ENCODE data around the gene ELAPOR2. TPM values are rescaled to one million over a fixed set of nuclear protein-coding genes. Genes with fewer than 3 reads are reported as not detected.
"Not testable (repeated sequence)": the region's sequence is repeated elsewhere in the genome, so short reads cannot be mapped to it uniquely, and the experiment has no call there.

ELAPOR2 gene
- polyA plus RNA-seq, 1 of the 3 experiments (the other 2 are of a cell fraction): 8.8 TPM

DNA sequence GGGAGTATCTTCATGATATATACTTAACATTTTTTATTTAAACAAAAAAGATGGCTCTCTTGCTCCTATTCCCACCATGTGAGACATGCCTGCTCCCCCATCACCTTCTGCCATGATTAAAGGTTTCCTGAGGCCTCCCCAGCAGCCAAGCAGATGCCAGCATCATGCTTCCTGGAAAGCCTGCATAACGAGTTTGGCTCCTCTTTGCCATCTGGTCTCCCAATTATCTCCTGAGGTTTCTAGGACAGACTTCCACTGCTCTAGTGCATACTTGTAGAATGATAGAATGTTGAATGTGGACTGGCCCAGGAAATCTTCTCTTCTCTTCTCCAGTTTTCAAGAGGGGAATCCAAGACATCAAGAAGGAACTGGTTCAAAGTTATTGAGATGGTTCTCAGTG, 45.9 kb upstream of the ELAPOR2 start:
- no peaks in the 10 kb centered on the region for H4K20me1 ChIP-seq (ENCODE audit: insufficient read depth)
- no peaks in the 10 kb centered on the region for H3K27me3 ChIP-seq (ENCODE audit: insufficient read depth)
- H3F3A ChIP-seq (replicated peaks; ENCODE audit: insufficient read depth): no peaks in the 10 kb centered on the region
- H3K4me1 ChIP-seq (ENCODE audit: control insufficient read depth in 1 of 2, insufficient read depth in 2 of 2, low read depth in 1 of 2, low read length in 1 of 2): no peaks in the 10 kb centered on the region
- H3K9me2 ChIP-seq: no peaks in the 10 kb centered on the region
- H3K9ac ChIP-seq: no peak overlapping the region
- H3K4me2 ChIP-seq: no peak overlapping the region
- no peak overlapping the region for H3K4me3 ChIP-seq (ENCODE audit: low read depth in 2 of 2, low read length in 1 of 2)
- ChIA-PET POLR2A (no interaction called here), CTCF (no interaction called here)
- H3K27ac ChIP-seq (ENCODE audit: low read depth in 2 of 2, low read length in 1 of 2): no peak overlapping the region
- TF ChIP-seq, protein P1, sequence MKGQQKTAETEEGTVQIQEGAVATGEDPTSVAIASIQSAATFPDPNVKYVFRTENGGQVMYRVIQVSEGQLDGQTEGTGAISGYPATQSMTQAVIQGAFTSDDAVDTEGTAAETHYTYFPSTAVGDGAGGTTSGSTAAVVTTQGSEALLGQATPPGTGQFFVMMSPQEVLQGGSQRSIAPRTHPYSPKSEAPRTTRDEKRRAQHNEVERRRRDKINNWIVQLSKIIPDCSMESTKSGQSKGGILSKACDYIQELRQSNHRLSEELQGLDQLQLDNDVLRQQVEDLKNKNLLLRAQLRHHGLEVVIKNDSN (IDR thresholded peaks at IDR 0.05; ENCODE audit: borderline replicate concordance, low read depth): no peak
- TF ChIP-seq NRF1 (IDR thresholded peaks at IDR 0.05; ENCODE audit: low read depth, low read length): no peak
- TF ChIP-seq, protein P2, sequence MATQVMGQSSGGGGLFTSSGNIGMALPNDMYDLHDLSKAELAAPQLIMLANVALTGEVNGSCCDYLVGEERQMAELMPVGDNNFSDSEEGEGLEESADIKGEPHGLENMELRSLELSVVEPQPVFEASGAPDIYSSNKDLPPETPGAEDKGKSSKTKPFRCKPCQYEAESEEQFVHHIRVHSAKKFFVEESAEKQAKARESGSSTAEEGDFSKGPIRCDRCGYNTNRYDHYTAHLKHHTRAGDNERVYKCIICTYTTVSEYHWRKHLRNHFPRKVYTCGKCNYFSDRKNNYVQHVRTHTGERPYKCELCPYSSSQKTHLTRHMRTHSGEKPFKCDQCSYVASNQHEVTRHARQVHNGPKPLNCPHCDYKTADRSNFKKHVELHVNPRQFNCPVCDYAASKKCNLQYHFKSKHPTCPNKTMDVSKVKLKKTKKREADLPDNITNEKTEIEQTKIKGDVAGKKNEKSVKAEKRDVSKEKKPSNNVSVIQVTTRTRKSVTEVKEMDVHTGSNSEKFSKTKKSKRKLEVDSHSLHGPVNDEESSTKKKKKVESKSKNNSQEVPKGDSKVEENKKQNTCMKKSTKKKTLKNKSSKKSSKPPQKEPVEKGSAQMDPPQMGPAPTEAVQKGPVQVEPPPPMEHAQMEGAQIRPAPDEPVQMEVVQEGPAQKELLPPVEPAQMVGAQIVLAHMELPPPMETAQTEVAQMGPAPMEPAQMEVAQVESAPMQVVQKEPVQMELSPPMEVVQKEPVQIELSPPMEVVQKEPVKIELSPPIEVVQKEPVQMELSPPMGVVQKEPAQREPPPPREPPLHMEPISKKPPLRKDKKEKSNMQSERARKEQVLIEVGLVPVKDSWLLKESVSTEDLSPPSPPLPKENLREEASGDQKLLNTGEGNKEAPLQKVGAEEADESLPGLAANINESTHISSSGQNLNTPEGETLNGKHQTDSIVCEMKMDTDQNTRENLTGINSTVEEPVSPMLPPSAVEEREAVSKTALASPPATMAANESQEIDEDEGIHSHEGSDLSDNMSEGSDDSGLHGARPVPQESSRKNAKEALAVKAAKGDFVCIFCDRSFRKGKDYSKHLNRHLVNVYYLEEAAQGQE (IDR thresholded peaks at IDR 0.05; ENCODE audit: low read depth, low read length): no peak
- TF ChIP-seq EP300 (IDR thresholded peaks at IDR 0.05; ENCODE audit: borderline replicate concordance in 1 of 2, low read depth in 1 of 2, low read length in 1 of 2): no peak
- no peak for TF ChIP-seq RAD21 (IDR thresholded peaks at IDR 0.05; ENCODE audit: low read length)
- TF ChIP-seq RXRA (IDR thresholded peaks at IDR 0.05; ENCODE audit: borderline replicate concordance, low read depth): no peak
- no peak for DNase-seq
- no peaks in the 10 kb centered on the region for H3K9me3 ChIP-seq
- 7% methylated on average over 1 of the region's 1 CpG for WGBS (ENCODE audit: low lambda C conversion rate)
- H2AFZ ChIP-seq (ENCODE audit: low read depth): no peak overlapping the region
- H3K79me2 ChIP-seq (ENCODE audit: insufficient read depth): no peaks in the 10 kb centered on the region
- H3K36me3 ChIP-seq (replicated peaks in 1 of 2; ENCODE audit: control insufficient read depth in 1 of 2, insufficient read depth in 2 of 2, low read length in 1 of 2): no peaks in the 10 kb centered on the region

DNA sequence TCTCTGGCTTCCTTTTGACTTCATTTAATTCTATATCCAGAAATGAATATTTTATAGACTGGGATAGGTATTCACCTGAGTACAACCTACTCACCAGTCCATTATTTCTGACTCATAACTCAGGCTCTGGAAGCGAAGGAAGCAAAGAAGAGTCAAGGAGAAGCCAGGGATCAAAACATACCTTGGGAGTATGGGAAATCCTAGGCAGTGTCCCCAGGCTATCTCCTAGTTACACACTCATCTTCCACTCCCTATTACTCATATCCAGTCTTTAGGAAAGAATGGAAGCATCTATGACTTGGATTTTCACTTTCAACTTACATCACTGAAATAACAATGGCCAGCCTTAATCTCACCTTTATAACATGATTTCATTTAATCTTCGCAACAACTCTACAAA, 40.9 kb upstream of the ELAPOR2 start:
- no peak for DNase-seq
- H4K20me1 ChIP-seq (ENCODE audit: insufficient read depth): no peaks in the 10 kb centered on the region
- no peak overlapping the region for H3K4me2 ChIP-seq
- no peak overlapping the region for H3K27ac ChIP-seq (ENCODE audit: low read depth in 2 of 2, low read length in 1 of 2)
- 66% methylated on average over 2 of the region's 2 CpGs for WGBS (ENCODE audit: low lambda C conversion rate)
- no peak overlapping the region for H2AFZ ChIP-seq (ENCODE audit: low read depth)
- TF ChIP-seq, protein P3, sequence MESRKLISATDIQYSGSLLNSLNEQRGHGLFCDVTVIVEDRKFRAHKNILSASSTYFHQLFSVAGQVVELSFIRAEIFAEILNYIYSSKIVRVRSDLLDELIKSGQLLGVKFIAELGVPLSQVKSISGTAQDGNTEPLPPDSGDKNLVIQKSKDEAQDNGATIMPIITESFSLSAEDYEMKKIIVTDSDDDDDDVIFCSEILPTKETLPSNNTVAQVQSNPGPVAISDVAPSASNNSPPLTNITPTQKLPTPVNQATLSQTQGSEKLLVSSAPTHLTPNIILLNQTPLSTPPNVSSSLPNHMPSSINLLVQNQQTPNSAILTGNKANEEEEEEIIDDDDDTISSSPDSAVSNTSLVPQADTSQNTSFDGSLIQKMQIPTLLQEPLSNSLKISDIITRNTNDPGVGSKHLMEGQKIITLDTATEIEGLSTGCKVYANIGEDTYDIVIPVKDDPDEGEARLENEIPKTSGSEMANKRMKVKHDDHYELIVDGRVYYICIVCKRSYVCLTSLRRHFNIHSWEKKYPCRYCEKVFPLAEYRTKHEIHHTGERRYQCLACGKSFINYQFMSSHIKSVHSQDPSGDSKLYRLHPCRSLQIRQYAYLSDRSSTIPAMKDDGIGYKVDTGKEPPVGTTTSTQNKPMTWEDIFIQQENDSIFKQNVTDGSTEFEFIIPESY (IDR thresholded peaks at IDR 0.05; ENCODE audit: borderline replicate concordance, low read depth): no peak
- TF ChIP-seq GABPA (IDR thresholded peaks at IDR 0.05; ENCODE audit: low read depth) (no peak), RCOR1 (IDR thresholded peaks at IDR 0.05; ENCODE audit: low read length) (no peak)
- no peaks in the 10 kb centered on the region for H3K9me2 ChIP-seq
- no peaks in the 10 kb centered on the region for H3K4me1 ChIP-seq (ENCODE audit: control insufficient read depth in 1 of 2, insufficient read depth in 2 of 2, low read depth in 1 of 2, low read length in 1 of 2)
- H3K27me3 ChIP-seq (ENCODE audit: insufficient read depth): no peaks in the 10 kb centered on the region
- no peak overlapping the region for H3K4me3 ChIP-seq (ENCODE audit: low read depth in 2 of 2, low read length in 1 of 2)
- ChIA-PET CTCF (no interaction called here), POLR2A (no interaction called here)
- no peaks in the 10 kb centered on the region; the same call in 1 of the 2 replicates for H3K79me2 ChIP-seq (ENCODE audit: insufficient read depth)
- H3K9ac ChIP-seq: no peak overlapping the region
- H3K36me3 ChIP-seq (replicated peaks in 1 of 2; ENCODE audit: control insufficient read depth in 1 of 2, insufficient read depth in 2 of 2, low read length in 1 of 2): no peaks in the 10 kb centered on the region
- H3F3A ChIP-seq (replicated peaks; ENCODE audit: insufficient read depth): no peaks in the 10 kb centered on the region
- no peaks in the 10 kb centered on the region for H3K9me3 ChIP-seq

DNA sequence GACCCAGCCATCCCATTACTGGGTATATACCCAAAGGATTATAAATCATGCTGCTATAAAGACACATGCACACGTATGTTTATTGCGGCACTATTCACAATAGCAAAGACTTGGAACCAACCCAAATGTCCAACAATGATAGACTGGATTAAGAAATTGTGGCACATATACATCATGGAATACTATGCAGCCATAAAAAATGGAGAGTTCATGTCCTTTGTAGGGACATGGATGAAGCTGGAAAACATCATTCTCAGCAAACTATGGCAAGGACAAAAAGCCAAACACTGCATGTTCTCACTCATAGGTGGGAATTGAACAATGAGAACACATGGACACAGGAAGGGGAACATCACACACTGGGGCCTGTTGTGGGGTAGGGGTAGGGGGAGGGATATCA, 37.9 kb upstream of the ELAPOR2 start:
- H3K79me2 ChIP-seq (ENCODE audit: insufficient read depth); CTCF ChIA-PET; H3K9me2 ChIP-seq; H2AFZ ChIP-seq (ENCODE audit: low read depth); DNase-seq; H3K27ac ChIP-seq (ENCODE audit: low read depth in 2 of 2, low read length in 1 of 2); H4K20me1 ChIP-seq (ENCODE audit: insufficient read depth); POLR2A ChIA-PET; H3K4me2 ChIP-seq; H3K4me1 ChIP-seq (ENCODE audit: control insufficient read depth in 1 of 2, insufficient read depth in 2 of 2, low read depth in 1 of 2, low read length in 1 of 2); H3K9ac ChIP-seq; H3K9me3 ChIP-seq; H3K36me3 ChIP-seq (replicated peaks in 1 of 2; ENCODE audit: control insufficient read depth in 1 of 2, insufficient read depth in 2 of 2, low read length in 1 of 2); H3K4me3 ChIP-seq (ENCODE audit: low read depth in 2 of 2, low read length in 1 of 2); H3F3A ChIP-seq (replicated peaks; ENCODE audit: insufficient read depth); H3K27me3 ChIP-seq (ENCODE audit: insufficient read depth): not testable (repeated sequence)
- 53% methylated on average over 2 of the region's 2 CpGs for WGBS (ENCODE audit: low lambda C conversion rate)

Data from SK-N-SH (cell line).